HG03139 (cell line): ENCODE data around the gene ATP2B2.
"Not testable (repeated sequence)": the region's sequence is repeated elsewhere in the genome, so short reads cannot be mapped to it uniquely, and the experiment has no call there.

Experiments
- ATAC-seq: cut with Tn5 transposase; IDR thresholded peaks from one replicate; pipeline ENCODE4 v1.9.1; 2021; ENCODE audit not compliant: unreplicated experiment

The ATP2B2 gene

GRCh38 chr3:10310578-10310977, 194.8 kb downstream of the ATP2B2 start:
- ATAC-seq, result no peak

- ATAC-seq, result no peak
Measured at GRCh38 chr3:10309736-10310135, 195.7 kb downstream of the ATP2B2 start.

GRCh38 chr3:10308678-10309077, 196.7 kb downstream of the ATP2B2 start:
- ATAC-seq, result no peak

- ATAC-seq, result no peak
Measured at GRCh38 chr3:10306156-10306555, 199.2 kb downstream of the ATP2B2 start.

- no peak for ATAC-seq
Measured at GRCh38 chr3:10305331-10305902, 200.0 kb downstream of the ATP2B2 start.

- ATAC-seq, result no peak
Measured at GRCh38 chr3:10304905-10305304, 200.5 kb downstream of the ATP2B2 start.

- ATAC-seq, result no peak
Measured at GRCh38 chr3:10303785-10304184, 201.6 kb downstream of the ATP2B2 start.

- ATAC-seq, result no peak
Measured at GRCh38 chr3:10303105-10303504, 202.3 kb downstream of the ATP2B2 start.

GRCh38 chr3:10300087-10300486, 205.3 kb downstream of the ATP2B2 start:
- ATAC-seq, result no peak

GRCh38 chr3:10299679-10300078, 205.7 kb downstream of the ATP2B2 start:
- ATAC-seq, result no peak

- ATAC-seq, result no peak
Measured at GRCh38 chr3:10299175-10299574, 206.2 kb downstream of the ATP2B2 start.

GRCh38 chr3:10298064-10298463, 207.3 kb downstream of the ATP2B2 start:
- ATAC-seq, result not testable (repeated sequence)

- ATAC-seq, result no peak
Measured at GRCh38 chr3:10294030-10294586, 211.3 kb downstream of the ATP2B2 start.

GRCh38 chr3:10292505-10293419, 212.6 kb downstream of the ATP2B2 start, which contains the start of gene GHRL:
Gene GHRL (minus strand): TSS chr3:10292947. CDS start chr3:10290180, 2,767 bp downstream.
- peak; percentile 72 for ATAC-seq

- no peak for ATAC-seq
Measured at GRCh38 chr3:10291641-10292040, 213.7 kb downstream of the ATP2B2 start.

- no peak for ATAC-seq
Measured at GRCh38 chr3:10290481-10291176, 214.8 kb downstream of the ATP2B2 start.

GRCh38 chr3:10289787-10290355, 215.5 kb downstream of the ATP2B2 start:
- ATAC-seq, result no peak

- ATAC-seq, result no peak
Measured at GRCh38 chr3:10289077-10289476, 216.3 kb downstream of the ATP2B2 start.

GRCh38 chr3:10288575-10288960, 216.8 kb downstream of the ATP2B2 start:
- no peak for ATAC-seq

GRCh38 chr3:10287936-10288574, 217.3 kb downstream of the ATP2B2 start:
- ATAC-seq, result no peak
